Subcutaneous adipose tissue (tissue), 4 donors: Measurements from ENCODE around the gene PTPRK. TPM values are rescaled to one million over a fixed set of nuclear protein-coding genes. Genes with fewer than 3 reads are reported as not detected.

Experiments used
- CTCF ChIP-seq: fragments of 450-650 bp; IDR thresholded peaks from one replicate; pipeline ENCODE4 v1.5.1; 2016; ENCODE audit warnings: low read depth, mild to moderate bottlenecking, control low read depth, antibody characterized with exemption, moderate library complexity
- total RNA-seq, 4 donors: library from RNA; depleted of rRNA; stranded (reverse); fragments of >200 nt; gene quantifications; one replicate each; pipeline ENCODE4 v1.1.0, GENCODE V29; 2016

The PTPRK gene
- total RNA-seq, 4 donors from 2014 or later = 21.6 to 31.0 (median 26.1) TPM

DNA sequence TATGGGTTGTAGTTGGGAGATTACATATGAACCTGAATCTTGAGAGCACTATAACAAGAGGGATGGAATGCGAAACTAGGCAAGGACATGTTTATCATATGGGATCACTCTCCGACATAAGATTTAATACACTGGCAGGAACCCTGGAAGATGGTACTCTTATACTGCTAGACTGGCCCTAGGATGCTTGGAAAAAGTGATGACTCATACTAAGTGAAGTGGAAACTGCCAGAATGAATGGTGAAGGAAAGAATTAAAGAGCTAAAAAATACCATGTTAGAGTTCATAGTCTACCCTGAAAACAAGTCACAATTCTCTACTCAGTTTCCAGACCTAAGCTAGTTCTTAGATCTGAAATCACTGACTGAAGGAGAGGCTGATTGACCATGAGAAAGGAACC lies 574.0 kb downstream of the PTPRK start:
- no peak for TF ChIP-seq CTCF

- no peak for TF ChIP-seq CTCF
Measured at GRCh38 chr6:127945434-127946097, 574.8 kb downstream of the PTPRK start.

- TF ChIP-seq CTCF = no peak
Measured at GRCh38 chr6:127941228-127941627, 579.2 kb downstream of the PTPRK start.

DNA sequence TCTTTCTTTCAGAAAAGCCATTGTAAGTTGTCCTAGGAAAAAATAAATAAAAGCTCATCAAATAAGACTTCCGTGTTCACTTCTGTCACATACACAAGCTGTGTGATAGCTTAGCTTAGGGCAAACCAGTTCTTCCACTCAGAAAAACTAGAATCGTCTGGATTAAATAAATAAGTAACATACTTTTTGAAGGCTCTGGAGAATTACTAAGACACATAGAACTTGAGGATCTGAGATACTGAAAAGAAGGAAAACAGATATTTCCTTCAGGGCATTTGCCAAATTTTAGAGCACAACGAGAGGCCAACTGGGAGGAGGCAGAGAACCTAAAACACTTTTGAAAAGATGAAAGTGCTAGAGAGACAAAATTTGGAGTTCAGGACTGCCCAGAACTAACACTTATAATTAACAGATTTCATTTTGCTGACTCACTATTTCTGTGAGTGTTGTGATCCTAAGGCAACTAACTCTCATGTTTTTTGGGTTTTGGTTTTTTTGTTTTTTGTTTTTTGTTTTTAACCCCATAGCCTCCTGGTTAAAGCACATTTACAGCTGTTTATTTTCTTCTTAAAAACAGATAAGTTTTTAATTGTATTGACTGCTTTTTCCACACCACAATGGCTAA lies 580.8 kb downstream of the PTPRK start:
- no peak for TF ChIP-seq CTCF

- no peak for TF ChIP-seq CTCF
Measured at GRCh38 chr6:127938701-127939100, 581.7 kb downstream of the PTPRK start.

DNA sequence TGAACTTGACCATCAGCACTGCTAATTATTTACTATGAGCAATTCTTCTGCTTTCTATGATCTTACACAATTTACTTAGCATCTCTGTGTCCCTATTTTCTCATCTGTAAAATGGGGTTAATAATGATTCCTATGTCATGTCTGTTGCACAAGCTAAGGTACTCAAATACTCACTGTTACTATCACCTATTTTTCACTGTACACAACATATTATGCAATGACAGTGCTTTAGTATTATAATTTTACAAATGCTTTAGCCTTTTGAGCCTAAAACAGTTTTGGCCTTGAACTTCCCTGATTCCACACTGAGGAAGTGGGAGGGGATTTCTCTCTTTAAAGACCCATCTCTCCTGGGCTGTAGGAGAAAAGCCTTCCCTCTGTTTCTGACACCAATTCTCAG lies 582.7 kb downstream of the PTPRK start:
- TF ChIP-seq CTCF = no peak

DNA sequence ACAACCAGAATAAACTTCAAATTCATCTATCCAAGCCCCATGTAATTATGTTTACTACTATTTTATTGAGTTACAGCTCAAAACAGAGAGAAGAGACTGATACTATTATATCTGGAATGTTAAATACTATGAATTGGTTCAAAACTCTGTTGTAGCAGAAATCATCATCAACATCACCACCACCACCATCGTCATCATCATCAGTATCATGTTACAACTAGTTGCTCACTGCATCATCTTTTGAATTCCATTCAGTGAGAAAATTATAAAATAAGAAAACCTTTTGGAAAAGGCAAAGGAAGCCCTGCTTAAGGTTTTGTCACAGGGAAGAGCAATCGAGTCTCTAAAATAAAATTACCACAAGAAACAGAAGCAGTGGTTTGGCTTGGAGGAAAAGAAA lies 583.3 kb downstream of the PTPRK start:
- TF ChIP-seq CTCF = no peak
